ENCODE measurements around the gene RTL1.

The RTL1 gene

DNA sequence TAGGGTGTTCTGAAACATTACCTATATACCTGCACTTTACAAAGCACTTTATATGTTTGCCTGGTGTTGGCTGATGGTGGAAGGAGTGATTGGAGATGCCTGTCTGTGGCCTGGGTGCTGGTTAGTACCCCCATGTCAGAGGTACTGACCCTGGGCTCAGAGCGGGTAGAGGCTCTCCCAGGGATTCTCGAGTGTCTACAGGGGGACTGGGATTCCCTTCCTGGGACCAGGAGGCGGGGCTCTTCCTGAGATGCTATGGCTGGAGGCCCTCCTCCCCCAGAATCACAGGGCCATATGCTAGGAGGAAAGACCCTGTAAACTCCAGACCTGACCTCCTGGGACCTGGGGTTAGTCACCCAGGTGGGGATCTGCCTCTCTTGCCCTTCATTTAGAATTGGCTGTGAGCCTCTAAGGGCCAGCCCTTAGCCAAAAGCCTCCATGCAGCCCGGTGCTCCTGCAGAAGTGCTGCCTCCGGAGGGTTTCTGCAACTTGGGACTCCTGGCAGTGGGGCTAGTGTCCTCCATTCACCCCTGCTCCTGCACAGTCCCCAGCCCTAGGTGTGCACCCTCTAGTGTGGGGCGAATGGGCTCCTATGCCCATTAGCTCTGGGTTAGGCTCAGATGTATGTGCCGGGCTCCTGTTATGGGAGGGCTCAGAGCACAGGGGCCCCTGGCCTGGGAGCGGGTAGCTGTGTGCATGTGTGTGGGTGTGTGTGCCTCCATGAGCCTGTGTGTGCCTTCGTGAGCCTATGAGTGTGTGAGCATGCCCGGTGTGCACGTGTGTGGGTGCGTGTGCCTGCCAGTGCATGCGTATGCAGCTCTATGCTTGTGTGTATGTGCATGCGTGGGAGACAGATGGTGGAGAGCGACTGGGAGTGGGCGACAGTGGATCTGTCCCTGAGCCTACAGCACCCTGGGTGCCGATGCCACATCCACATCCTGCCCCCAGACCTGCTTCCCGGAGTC lies 36.6 kb downstream of the RTL1 start:
- DNase-seq (ENCODE audit: low spot score), result no peak

DNA sequence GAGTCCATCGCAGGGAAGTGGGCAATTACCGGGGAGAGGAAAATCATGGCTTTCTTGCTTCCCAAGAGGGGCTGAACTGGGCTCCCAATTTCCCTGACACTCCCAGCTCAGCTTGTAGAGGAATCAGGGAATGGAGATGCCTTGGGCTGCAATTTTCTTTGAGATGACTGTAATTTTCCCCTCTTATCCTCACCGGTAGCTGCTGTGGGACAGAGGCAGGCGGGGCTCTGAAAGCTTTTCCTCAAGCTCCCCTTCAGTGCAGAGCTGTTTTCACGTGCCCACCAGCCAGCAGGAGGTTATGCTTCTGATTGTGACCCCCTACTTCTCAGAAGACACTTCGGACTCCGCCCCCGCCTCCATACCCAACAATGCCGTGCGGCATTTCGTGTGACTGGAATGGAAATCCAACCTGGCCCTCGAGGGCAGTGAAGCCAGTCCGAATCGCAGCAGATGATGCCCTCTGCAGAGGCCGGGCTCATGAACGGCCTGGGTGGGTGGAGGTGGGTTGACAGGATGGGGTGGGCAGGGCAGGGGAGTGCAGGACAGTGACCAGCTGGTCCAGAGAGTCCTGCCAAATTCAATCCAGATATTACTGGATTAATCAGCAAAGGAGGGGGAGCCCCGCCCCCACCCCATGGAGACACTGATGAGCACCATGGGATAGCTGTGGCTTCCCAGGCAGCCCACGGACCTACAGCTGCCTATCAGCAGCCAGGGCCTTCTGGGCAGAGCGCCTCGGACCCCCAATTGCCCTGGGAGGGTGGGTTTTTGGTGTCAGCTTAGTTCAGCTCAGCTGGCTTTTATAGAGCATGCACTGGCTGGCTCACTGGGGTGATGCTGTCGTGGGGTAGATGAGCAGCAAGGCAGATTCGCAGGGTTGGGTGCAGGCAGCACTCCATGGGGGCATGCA lies 37.6 kb downstream of the RTL1 start:
- DNase-seq (ENCODE audit: low spot score), result no peak

DNA sequence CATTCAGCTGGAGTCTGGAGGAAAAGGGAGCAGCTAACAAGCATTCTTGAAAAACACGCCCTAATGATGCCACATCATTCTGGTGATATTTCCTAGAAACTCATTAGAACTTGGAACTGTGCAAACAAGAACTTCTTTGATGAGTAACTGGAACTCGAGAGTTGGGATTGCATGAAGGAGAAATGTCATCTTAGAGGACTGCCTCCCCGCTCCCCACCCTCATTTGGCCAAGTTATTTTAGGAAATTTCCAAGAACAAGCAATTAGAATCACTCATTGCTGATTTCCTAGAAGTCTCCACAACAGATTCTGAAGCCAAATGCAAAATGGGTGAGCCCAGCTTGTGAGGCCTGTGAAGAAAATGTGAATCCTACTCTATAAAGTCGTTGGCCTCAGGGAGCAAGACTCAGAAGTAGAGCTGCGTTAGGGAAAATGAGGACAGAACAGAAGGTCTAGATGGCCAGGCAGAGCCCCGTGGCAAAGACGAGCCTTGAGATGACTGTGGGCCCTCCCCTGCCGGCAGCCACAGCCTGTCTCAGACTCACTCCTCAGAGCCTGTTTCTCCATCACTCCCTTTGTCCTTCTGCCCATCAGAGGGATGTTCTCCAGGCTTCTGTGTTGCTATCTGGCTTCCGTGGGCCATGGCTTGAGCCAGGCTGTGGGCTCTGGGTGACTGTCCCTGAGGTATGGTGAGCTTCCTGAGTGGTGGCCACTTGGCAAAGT lies 38.4 kb downstream of the RTL1 start:
- DNase-seq (ENCODE audit: low spot score), result no peak

DNA sequence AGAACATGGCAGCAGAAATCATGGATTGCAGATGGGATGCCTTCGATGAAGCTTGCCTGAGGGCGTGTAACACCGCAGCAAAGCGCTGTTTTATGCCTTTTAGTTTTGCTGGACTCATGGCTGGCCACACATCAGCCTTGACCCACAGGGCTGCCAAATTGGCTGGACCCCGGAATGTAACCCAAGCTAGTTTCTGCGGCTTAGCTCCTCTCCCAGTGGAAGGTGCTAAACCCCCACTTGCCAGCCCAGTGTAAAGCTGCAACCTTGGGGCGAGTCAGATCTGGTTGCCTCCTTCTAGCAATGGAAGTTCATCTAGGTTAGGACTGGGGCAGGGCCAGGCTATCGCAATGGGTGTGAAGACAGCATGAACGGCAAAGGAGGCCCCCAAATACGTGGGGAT lies 39.3 kb downstream of the RTL1 start:
- DNase-seq (ENCODE audit: low spot score), result no peak

DNA sequence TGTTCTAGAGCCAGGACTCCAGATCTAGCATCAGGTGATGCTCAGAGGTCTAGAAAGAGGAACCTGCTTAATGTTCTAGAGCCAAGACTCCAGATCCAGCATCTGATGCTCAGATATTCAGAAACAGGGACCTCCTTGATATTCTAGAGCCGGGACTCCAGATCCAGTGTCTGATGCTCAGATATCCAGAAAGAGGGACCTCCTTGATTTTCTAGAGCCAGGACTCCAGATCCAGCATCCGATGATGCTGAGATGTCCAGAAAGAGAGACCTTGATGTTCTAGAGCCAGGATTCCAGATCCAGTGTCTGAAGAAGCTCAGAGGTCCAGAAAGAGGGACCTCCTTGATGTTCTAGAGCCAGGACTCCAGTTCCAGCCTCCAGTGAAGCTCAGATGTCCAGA lies 40.7 kb downstream of the RTL1 start:
- no peak for DNase-seq (ENCODE audit: low spot score)

DNA sequence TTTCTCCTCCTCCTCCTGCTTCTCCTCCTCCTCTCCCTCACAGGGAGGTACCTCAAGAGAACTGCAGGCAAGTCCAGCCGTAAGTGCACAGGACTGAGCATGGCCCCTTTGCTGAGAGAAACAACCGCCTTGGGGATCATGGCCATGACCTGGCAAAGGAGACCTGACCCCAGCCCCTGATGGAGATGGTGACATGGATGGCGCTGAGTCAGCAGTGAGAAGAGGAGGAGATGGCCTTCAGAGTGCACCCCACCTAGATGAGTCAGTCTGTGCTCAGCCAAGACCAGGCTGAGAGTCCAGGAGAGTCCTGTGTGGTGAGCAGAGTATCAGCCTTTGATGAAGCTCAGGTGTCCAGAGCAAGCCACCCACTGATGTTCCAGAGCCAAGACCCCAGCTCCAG lies 41.2 kb downstream of the RTL1 start:
- no peak for DNase-seq (ENCODE audit: low spot score)

DNA sequence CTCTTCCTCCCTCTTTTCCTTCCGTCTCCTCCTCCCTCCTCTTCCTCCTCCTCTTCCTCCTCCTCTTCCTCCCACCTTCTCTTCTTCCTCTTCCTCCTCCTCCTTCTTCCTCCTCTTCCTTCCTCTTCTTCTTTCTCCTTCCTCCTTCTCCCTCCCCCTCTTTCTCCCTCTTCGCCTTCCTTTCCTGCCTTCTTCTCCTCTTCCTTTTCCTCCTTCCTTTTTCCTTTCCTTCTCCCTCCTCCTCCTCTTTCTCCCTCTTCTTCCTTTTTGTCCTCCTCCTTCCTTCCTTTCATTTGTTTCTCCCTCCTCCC lies 41.6 kb downstream of the RTL1 start:
- DNase-seq (ENCODE audit: low spot score), result no peak

DNA sequence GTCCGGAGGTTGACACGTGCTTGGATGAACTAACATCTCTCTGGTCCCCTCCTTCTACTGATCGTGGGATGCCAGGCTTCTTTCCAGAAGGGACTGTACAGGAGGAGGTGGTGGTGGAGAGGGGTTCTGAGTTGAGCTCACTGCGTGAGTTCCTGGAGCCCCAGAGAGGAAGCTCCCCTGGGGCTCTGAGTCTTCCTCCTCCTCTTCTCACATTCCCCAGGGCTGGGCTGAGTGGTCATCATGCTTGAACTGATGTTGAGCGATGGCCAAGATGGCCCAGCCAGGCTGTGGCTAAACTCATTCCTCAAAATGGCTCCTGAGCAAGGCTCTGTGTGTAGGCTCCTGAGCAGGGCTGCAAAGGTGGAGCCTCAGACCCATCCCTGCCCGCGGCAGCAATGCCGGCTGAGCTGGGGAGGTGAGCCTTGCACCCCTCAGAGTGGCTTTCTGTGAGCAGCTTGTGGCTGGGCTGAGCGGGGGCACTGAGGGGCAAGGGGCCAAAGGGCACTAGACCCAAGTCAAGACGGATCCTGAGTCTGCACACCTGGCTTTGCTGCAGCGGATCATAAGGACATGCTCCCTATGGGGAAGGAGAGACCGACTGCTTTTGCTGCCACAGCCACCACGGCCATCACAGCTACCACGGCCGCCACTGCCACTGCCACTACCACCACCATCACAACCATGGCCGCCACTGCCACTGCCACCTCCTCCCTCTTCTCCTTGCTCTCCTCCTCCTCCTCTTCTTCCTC lies 42.2 kb downstream of the RTL1 start:
- DNase-seq (ENCODE audit: low spot score), result no peak

DNA sequence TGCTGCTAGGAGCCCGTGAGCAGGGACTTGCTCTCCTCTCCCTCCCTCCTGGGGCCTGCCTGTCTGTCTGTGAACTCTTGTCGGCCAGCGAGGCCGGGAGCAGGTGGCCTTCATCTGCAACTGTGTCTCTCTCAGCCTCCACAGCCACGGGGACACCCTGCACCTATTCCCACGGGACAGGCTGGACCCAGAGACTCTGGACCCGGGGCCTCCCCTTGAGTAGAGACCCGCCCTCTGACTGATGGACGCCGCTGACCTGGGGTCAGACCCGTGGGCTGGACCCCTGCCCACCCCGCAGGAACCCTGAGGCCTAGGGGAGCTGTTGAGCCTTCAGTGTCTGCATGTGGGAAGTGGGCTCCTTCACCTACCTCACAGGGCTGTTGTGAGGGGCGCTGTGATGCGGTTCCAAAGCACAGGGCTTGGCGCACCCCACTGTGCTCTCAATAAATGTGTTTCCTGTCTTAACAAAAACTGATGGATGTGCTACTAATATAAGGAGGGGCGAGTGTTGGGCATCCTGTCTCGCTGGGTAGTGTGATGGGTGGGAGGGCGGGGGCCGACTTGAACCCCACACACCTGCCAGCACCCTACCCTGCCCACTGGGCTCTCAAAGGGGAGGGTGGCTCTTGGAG lies 42.9 kb downstream of the RTL1 start:
- DNase-seq (ENCODE audit: low spot score), result no peak

DNA sequence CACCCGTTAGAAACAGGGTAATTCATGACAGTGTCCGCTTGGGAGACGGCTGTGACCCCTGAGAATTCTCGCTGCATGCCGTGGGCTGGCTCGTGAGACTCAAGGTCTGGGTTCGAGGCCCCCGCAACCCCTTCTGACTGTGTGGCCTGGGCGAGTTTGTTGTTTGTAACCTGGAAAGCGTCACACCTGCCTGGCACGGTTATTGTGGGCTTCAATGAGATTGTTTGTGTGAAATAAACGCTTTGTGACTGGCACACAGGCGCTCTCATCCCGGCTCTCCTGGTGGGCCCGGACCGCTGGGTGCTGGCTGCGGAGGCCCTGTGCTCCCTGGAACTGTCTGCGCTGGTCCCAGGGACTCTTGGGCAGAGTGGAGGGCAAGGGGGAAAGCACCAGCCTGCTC lies 43.7 kb downstream of the RTL1 start:
- DNase-seq (ENCODE audit: low spot score), result no peak

DNA sequence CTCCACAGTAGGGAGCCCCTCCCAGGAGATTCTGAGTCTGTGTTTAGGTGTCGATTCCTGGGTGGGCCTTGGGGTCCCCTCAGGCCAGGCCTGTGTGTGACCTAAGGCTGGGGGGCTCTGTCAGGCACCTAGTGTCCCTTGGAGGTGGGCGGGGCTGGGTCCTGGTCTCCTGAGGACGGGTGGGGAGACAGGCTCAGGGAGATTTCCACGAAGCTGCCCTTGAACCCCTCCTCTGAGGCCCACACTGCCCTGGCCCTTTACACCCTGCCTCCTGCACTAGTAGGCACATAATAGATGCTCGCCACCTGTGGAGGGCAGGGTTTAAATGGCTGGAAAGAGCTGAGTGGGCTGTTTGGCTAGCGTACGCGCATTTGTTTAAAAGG lies 44.7 kb downstream of the RTL1 start:
- no peak for DNase-seq (ENCODE audit: low spot score)

DNA sequence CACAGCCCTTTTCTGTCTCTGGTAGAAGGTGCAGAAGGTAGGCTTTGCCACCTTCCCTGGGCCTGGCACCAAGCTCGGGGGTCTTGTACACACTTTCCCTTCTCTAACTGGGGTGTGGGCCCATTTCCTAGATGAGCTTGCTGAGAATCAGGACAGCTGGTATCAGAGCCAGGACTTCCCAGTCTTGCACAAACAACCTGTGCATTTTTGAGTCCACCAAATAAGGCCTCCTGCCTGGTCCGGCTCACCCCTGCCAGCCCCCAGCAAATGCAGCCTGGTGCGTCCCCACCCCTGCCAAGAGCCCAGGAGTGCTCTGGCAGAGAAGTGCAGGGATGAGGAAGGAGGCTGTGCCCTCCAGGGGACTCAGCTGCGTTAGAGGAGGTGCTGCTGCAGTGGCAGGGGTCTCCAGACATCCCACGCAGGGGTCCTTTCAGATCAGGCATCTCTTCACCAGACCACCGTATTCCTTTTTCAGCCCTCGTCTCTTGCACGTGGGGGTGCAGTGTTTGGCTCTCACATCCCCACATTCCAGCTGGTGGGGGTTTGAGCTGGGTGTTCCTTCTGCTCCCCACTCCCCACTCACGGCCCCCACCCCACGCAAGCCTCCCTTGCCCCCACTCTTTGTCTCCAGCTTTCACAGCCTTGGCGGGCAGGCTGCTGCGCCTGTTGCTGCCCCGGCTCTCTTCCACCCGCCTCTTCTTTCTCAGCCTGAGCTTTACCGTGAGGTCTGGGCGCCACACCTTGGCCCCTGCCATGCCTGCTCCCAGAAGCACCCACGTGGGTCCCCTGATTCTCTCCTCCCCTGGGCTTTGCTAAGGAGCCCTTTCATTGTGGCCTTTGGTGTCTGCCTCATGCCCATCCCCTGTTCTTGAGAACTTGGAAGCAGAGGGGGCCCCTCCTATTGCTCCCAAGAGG lies 45.3 kb downstream of the RTL1 start:
- no peak for DNase-seq (ENCODE audit: low spot score)

DNA sequence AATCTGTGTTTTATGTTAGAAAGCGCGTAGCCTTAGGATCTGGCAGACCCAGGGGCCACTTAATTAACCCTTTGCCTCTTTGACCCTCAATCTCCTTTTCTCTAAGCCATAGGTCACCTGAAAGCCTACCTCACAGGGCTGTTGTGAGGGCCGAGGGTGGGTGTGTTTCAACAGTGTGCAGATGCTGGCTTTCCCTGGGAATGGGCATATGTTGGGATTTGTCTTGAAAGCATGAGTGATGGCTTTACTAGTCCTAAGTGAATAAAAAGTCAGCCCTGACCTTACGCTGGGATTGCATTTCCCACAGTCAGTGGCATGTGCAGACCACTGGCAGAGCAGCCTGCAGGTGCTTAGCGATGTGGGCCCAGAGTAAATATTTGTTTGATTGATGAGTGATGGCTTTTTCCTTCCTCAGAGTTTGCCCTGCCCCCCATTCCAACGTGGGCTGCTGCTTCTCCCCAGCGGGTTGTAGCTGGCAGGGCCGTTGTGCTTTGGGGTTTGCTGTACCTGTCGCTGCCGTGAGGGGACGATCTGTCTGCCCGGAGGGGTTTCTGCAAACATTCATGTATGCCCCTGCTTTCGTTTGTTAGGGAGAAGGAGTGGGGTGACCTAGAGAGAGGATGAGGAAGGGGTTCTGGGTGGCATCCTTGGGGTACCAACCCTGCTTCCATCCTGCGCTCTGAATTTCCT lies 46.1 kb downstream of the RTL1 start:
- DNase-seq (ENCODE audit: low spot score), result no peak

DNA sequence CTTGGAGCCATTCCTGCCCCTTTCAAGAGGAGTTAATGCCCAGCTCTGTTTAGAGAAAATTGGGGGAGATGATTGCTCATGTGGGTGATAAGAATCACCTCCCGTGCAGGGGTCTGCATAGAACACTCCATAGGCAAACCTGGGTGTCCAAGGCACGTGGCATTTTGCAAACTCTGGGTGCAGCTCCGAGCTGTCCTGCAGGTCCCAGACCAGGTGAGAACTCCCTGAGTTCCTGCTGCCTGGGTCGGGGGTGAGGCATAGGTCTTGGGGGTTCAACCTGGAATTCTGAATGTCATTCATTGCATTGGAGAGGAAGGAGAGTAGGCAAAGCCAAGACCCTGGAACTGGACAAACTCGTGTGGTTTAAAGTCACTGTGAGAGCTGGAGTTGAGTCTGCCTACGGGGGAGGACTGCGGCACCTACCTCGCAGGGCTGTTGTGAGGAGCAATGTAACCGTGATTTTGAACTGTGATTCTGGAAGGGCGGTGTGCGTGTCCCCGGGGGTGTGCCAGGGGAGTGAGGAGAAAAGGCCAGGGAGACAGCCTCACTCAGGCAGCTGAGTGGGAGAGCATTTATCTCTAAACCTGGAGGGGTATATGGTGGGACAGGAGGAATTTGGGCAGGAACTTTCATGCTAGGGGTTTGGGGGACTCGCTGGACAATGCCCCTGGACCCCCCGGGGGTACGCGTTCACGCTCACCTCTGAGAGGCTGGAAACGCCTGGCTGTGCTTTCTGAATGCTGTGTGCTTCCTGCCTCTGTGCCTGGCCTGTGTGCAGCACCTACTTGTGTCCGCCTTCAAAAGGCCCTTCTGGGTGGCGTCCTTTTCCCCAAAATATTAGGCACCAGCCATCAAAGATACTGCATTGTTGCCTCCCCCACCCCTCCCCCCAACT lies 47.2 kb downstream of the RTL1 start:
- no peak for DNase-seq (ENCODE audit: low spot score)

DNA sequence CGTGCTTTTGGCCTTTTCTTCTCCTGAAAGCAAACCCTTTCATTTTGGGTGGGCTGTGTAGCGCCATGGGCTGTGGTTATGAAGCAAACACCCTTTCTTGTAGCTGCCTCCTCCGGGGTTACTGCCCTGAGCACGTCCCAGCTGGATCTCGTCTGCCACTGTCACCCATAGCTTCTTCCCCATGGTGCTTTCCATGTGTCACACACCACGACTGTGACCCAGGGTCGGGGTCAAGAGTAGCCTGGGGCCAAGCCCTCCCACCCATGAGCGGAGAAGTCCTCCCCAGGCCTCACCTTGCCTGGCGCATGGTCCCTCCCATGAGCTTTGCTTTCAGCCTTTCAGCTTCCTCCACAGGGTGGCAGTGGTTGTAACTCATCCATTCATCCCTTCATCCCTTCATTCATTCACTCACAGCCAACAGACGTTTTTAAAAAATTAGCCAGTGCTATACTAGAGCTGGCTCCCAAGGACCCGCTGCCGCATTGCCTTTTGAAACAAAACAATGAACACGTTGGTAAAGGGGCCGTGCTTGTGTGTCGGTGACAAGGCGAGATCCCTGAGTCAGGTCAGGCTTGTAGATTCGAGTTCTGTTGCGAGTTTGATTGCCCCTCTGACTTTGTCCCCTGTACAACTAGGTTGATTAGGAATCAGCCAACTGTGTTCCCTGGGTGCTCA lies 48.1 kb downstream of the RTL1 start:
- no peak for DNase-seq (ENCODE audit: low spot score)

DNA sequence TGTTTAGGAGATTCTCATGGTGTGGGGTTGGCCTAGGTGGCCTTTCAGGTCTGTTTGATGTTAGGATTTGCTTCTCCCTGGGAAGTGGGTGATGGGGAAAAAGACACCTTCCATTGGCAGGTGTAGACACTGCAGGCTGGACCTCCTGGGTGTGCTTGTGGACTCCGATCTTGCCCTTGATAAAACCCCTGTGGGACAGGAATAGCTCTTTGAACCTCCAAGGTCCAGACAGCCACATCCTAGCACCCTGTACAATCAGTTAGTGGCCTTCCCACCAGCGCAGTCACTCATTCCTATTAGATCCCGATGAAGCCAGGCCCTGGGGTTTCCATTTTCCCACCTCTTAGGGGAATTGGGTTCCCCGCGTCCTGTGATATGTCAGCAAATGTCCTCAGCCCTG lies 49.1 kb downstream of the RTL1 start:
- no peak for DNase-seq (ENCODE audit: low spot score)

DNA sequence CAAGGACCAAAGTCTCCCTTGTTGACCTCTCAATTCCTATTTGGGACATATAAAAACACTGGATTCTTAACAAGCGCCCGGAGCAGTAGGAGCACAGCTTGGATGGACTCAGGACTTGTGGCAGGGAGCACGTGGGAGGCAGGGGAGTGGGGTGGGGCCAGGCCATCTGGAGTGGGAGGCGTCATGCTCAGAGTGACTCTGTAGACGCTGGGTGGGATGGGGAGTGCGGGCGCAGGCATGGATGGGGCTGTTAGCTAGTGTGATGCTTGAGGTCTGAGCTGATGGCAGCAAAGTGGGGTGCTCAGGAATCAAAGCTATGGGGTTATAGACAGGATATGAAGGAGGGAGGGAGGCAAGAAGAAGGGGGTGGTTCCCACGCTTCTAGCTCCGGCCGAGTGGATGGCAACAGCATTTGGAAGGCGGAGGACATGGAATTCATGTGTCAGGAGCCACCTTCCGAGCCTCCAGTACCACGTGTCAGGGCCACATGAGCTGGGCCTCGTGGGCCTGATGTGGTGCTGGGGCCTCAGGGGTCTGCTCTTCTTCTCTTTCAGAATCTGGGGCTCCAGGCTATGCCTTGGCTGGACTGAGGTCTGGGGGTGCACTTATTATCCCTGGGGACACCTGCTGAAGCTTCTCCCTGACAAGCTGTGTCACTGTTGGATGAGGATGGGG lies 51.4 kb downstream of the RTL1 start:
- DNase-seq (ENCODE audit: low spot score), result no peak

DNA sequence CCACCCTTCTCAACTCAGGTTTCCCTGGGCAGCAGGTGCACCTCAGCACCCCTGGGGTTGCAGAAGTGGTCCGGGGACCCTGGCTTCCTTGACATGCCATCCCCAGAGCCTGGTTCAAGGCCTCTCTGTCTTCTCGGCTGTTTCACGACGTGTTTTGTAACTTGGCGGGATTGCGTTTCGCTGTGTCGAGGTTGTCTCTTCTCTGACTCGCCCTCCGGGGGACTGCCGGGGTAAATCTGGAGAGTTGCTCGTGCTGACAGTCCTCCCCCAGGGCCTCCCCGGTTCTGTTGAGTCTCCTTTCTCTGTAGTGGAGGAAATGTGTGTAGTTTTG lies 52.0 kb downstream of the RTL1 start:
- no peak for DNase-seq (ENCODE audit: low spot score)

Data from HuH-7 (cell line).